ENCODE measurements around the gene ARHGEF17.

The ARHGEF17 gene

GRCh38 chr11:73265853-73266645 lies 42.0 kb upstream of the ARHGEF17 start:
- TF ChIP-seq CTCF (IDR thresholded peaks at IDR 0.05; ENCODE audit: extremely low read depth, missing control alignments) = no peak

GRCh38 chr11:73266646-73267020 lies 41.4 kb upstream of the ARHGEF17 start:
- DNase-seq (ENCODE audit: low spot score) = no peak

More at GRCh38 chr11:73265853-73266645, 42.0 kb upstream of the ARHGEF17 start:
- no peak for DNase-seq (ENCODE audit: low spot score)

GRCh38 chr11:73267122-73267846 lies 40.8 kb upstream of the ARHGEF17 start:
- DNase-seq (ENCODE audit: low spot score) = no peak
- no peak for TF ChIP-seq CTCF (IDR thresholded peaks at IDR 0.05; ENCODE audit: extremely low read depth, missing control alignments)

More at GRCh38 chr11:73266646-73267020, 41.4 kb upstream of the ARHGEF17 start:
- TF ChIP-seq CTCF (IDR thresholded peaks at IDR 0.05; ENCODE audit: extremely low read depth, missing control alignments) = no peak

GRCh38 chr11:73267906-73268540 lies 40.1 kb upstream of the ARHGEF17 start:
- no peak for TF ChIP-seq CTCF (IDR thresholded peaks at IDR 0.05; ENCODE audit: extremely low read depth, missing control alignments)
- no peak for DNase-seq (ENCODE audit: low spot score)

- DNase-seq (ENCODE audit: low spot score) = no peak
- TF ChIP-seq CTCF (IDR thresholded peaks at IDR 0.05; ENCODE audit: extremely low read depth, missing control alignments) = no peak
Observed at GRCh38 chr11:73268671-73269271, 39.3 kb upstream of the ARHGEF17 start.

- DNase-seq (ENCODE audit: low spot score) = no peak
- TF ChIP-seq CTCF (IDR thresholded peaks at IDR 0.05; ENCODE audit: extremely low read depth, missing control alignments) = no peak
Observed at GRCh38 chr11:73269459-73270015, 38.5 kb upstream of the ARHGEF17 start.
